Left ventricle myocardium inferior (tissue), 1 donor: ENCODE data around the gene ADGRA1. TPM values are rescaled to one million over a fixed set of nuclear protein-coding genes. Genes with fewer than 3 reads are reported as not detected.

ENCODE experiments used
- DNase-seq: peaks from one replicate; pipeline ENCODE4 v3.0.0-alpha.2; 2020
- H3K27ac ChIP-seq: fragments of 200-600 bp; replicated peaks from 2 replicates; pipeline ENCODE4 v1.8.0; 2021
- H3K27me3 ChIP-seq: fragments of 200-600 bp; 2 replicates; pipeline ENCODE4 v1.8.0; 2021; ENCODE audit warnings: low read depth
- H3K36me3 ChIP-seq: fragments of 200-600 bp; 2 replicates; pipeline ENCODE4 v1.8.0; 2021
- H3K4me1 ChIP-seq: fragments of 200-600 bp; 2 replicates; pipeline ENCODE4 v1.8.0; 2021
- H3K4me3 ChIP-seq: fragments of 200-600 bp; 2 replicates; pipeline ENCODE4 v1.8.0; 2021; ENCODE audit warnings: mild to moderate bottlenecking, moderate library complexity
- H3K9me3 ChIP-seq: fragments of 200-600 bp; replicated peaks from 2 replicates; pipeline ENCODE4 v1.8.0; 2021
- CTCF ChIP-seq: fragments of 200-600 bp; IDR thresholded peaks from 2 replicates; pipeline ENCODE4 v1.8.0; 2021; ENCODE audit warnings: antibody characterized with exemption, mild to moderate bottlenecking, borderline replicate concordance
- intact Hi-C: fragments of 100-400 bp; cut with micrococcal nuclease; formaldehyde crosslinking; loops from one replicate; pipeline ENCODE4 v1.11.0; 2022
- total RNA-seq: library from RNA; stranded (reverse); fragmentation: NEBNext Ultra II Directional; extraction: Animal tissue kit (Norgen Biotek cat#: 25700); gene quantifications from one replicate; pipeline ENCODE4 v1.2.1, GENCODE V29; 2021
- donor health status: DM: no; HTN: yes; CAD: no; lungs with severe emphysema.

ADGRA1 gene
- total RNA-seq, 1 donor from 2014 or later, result not detected

- H3K36me3 ChIP-seq, result no peaks in the 10 kb centered on the region
- no peak overlapping the region for H3K4me3 ChIP-seq
- no peaks in the 10 kb centered on the region for H3K9me3 ChIP-seq
- no peak for DNase-seq
- no peak overlapping the region for H3K27ac ChIP-seq
- intact Hi-C loops, result no loop called here
- H3K27me3 ChIP-seq, result peaks cover 97% of the 10 kb centered on the region
- no peak for TF ChIP-seq CTCF
- H3K4me1 ChIP-seq, result peaks cover 13% of the 10 kb centered on the region
These were observed 1.5 kb downstream of the ADGRA1 start for GRCh38 chr10:133088956-133089800.

- H3K27me3 ChIP-seq, result peaks cover 97% of the 10 kb centered on the region
- H3K9me3 ChIP-seq, result no peaks in the 10 kb centered on the region
- no peak overlapping the region for H3K4me3 ChIP-seq
- no peak for DNase-seq
- no peak overlapping the region for H3K27ac ChIP-seq
- no peaks in the 10 kb centered on the region for H3K36me3 ChIP-seq
- peaks cover 13% of the 10 kb centered on the region for H3K4me1 ChIP-seq
- intact Hi-C loops, result no loop called here
- no peak for TF ChIP-seq CTCF
These were observed 2.4 kb downstream of the ADGRA1 start for GRCh38 chr10:133090101-133090500.

GRCh38 chr10:133090654-133091053 lies 2.9 kb downstream of the ADGRA1 start:
- Histone ChIP-seq H3K27me3 (peaks cover 97% of the 10 kb centered on the region), H3K9me3 (no peaks in the 10 kb centered on the region), H3K36me3 (no peaks in the 10 kb centered on the region), H3K4me3 (no peak overlapping the region), H3K27ac (no peak overlapping the region), H3K4me1 (peaks cover 13% of the 10 kb centered on the region)
- no peak for TF ChIP-seq CTCF
- no peak for DNase-seq
- intact Hi-C loops, result no loop called here

- intact Hi-C loops, result no loop called here
- Histone ChIP-seq H3K27me3 (peaks cover 97% of the 10 kb centered on the region), H3K27ac (no peak overlapping the region), H3K9me3 (no peaks in the 10 kb centered on the region), H3K4me1 (peaks cover 13% of the 10 kb centered on the region), H3K36me3 (no peaks in the 10 kb centered on the region), H3K4me3 (no peak overlapping the region)
- TF ChIP-seq CTCF, result no peak
- DNase-seq, result no peak
These were observed 3.6 kb downstream of the ADGRA1 start for GRCh38 chr10:133091316-133091715.

GRCh38 chr10:133093291-133093690 lies 5.6 kb downstream of the ADGRA1 start:
- Histone ChIP-seq H3K4me1 (peaks cover 4% of the 10 kb centered on the region), H3K36me3 (no peaks in the 10 kb centered on the region), H3K27me3 (peaks cover 97% of the 10 kb centered on the region), H3K4me3 (no peak overlapping the region), H3K27ac (no peak overlapping the region), H3K9me3 (no peaks in the 10 kb centered on the region)
- no peak for DNase-seq
- intact Hi-C loops, result no loop called here
- no peak for TF ChIP-seq CTCF
